ENCODE results near the gene DENND1A. TPM values are rescaled to one million over a fixed set of nuclear protein-coding genes. Genes with fewer than 3 reads are reported as not detected.

DENND1A gene
- total and polyA plus RNA-seq, 11 donors, result 9.8 to 24.0 (median 14.7) TPM

GRCh38 chr9:123955637-123956036 is 25.7 kb upstream of the DENND1A start:
- DNase-seq, result no peak
- no peak for ATAC-seq
- no peak for TF ChIP-seq CTCF (IDR thresholded peaks at IDR 0.05)
- TF ChIP-seq POLR2A (IDR thresholded peaks at IDR 0.05), result no peak
- no peak overlapping the region for H3K4me3 ChIP-seq
- no peaks in the 10 kb centered on the region for H3K9me3 ChIP-seq
- no peaks in the 10 kb centered on the region for H3K4me1 ChIP-seq
- no peak overlapping the region for H3K27ac ChIP-seq
- WGBS, 4 donors, result 87 to 91% (median 91%) methylated on average over 6 of the region's 6 CpGs
- intact Hi-C loops (cut with DNase I), result no loop called here
- H3K36me3 ChIP-seq, result no peaks in the 10 kb centered on the region
- H3K27me3 ChIP-seq, result peaks cover 0 to 18% (median 3%) of the 10 kb centered on the region in 9 donors

DNA sequence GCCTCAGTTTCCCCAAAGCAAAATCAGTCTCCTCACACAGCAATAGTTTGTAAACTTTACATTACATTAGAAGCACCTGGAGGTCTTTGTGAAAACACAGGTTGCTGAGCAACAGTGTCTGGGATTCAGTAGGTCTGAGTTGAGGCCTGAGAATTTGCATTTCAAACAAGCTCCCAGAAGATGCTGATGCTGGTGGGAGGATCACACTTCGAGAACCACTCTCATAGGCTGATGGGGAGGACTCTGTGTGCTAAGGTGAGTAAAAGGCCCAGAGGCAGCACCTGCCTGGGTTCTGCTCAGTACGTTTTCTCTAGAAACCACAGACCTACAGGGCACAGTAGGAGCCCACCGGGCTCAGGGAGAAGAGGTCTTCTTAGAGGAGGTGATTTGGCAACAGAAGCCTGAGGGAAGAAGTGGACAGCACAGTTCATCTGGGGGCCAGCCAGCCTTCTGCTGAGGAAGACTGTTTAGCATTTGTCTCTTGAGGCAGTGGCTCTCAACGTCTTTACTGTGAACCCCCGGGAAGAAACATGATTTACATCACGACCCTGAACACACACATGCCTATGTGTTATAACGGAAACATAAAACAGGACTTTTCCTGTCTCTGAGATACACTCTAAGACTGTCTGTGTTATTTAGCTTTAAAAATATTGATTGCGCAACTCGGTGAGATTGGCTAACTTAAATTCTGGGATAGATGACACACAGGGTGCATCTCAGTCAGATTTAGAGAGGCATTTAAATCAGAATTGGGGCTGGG is 24.8 kb upstream of the DENND1A start:
- intact Hi-C loops (cut with DNase I), result no loop called here
- DNase-seq (no peak), ATAC-seq (no peak)
- H3K4me3 ChIP-seq, result no peak overlapping the region
- H3K4me1 ChIP-seq, result no peaks in the 10 kb centered on the region
- TF ChIP-seq CTCF (IDR thresholded peaks at IDR 0.05) (no peak), POLR2A (IDR thresholded peaks at IDR 0.05) (no peak)
- WGBS, 4 donors, result 60 to 67% (median 65%) methylated on average over 9 of the region's 9 CpGs
- H3K27me3 ChIP-seq, result peaks cover 0 to 18% (median 0%) of the 10 kb centered on the region in 9 donors
- H3K27ac ChIP-seq, result no peak overlapping the region
- H3K9me3 ChIP-seq, result no peaks in the 10 kb centered on the region
- H3K36me3 ChIP-seq, result no peaks in the 10 kb centered on the region

DNA sequence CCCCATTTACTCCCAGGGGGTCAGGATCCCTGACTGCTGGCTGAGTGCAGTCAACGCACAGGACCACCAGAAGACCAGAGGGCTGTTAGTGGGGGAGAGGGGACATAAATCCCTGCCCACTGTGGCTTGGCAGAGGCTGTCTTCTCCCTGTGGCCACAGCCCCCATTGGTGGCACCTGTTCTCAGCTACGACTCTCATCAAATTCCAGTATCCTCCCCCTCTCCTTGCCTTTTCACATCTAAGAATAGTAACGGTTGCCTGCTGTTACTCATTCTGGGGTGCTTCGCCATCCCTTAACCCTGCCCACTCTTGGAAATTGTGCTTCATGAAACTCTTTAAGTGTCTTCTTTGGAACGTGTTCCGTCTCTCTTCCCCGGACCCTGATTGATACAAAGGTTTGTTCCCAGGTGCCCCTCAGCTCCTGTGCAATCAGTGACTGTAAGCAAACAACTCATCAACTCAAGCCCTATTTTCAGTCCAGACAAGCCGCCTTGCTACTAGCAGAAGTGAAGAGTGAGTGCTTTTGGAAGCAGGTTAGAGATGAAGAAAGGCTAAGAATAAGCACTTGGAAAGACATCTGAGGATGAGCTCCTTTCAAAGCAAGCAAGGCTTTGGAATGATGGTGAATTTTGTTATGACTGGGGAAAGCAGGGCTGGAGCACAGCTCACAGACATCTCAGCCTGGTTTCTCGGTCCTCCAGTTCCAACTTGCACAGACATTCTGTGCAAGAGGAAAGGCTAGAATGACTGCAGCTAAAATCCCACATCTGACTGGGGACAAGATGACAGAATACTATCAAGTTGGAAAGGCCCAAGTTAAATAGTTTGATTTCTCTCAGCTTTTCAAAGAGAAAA is 22.9 kb upstream of the DENND1A start:
- H3K9me3 ChIP-seq, result no peaks in the 10 kb centered on the region
- no peaks in the 10 kb centered on the region for H3K4me1 ChIP-seq
- no peak for ATAC-seq
- DNase-seq, result no peak
- no peaks in the 10 kb centered on the region for H3K36me3 ChIP-seq
- H3K4me3 ChIP-seq, result no peak overlapping the region
- peaks cover 0 to 18% (median 0%) of the 10 kb centered on the region in 9 donors for H3K27me3 ChIP-seq
- intact Hi-C loops (cut with DNase I), result no loop called here
- no peak for TF ChIP-seq CTCF (IDR thresholded peaks at IDR 0.05)
- WGBS, 4 donors, result 58 to 74% (median 63%) methylated on average over 9 of the region's 9 CpGs
- H3K27ac ChIP-seq, result no peak overlapping the region

GRCh38 chr9:123948286-123948685 is 18.4 kb upstream of the DENND1A start:
- H3K4me3 ChIP-seq, result no peak overlapping the region
- WGBS, 4 donors, result 37 to 77% (median 57%) methylated on average over 3 of the region's 3 CpGs
- no peak for ATAC-seq
- TF ChIP-seq CTCF (IDR thresholded peaks at IDR 0.05) (no peak), POLR2A (IDR thresholded peaks at IDR 0.05) (no peak)
- H3K36me3 ChIP-seq, result no peaks in the 10 kb centered on the region
- no peaks in the 10 kb centered on the region for H3K9me3 ChIP-seq
- no peak for DNase-seq
- H3K4me1 ChIP-seq, result no peaks in the 10 kb centered on the region
- peaks cover 0 to 4% (median 0%) of the 10 kb centered on the region in 9 donors for H3K27me3 ChIP-seq
- no peak overlapping the region for H3K27ac ChIP-seq
- intact Hi-C loops (cut with DNase I), result no loop called here

All from heart left ventricle (tissue), 16 donors.